Vagina (tissue), 2 donors: ENCODE data around the gene CDON. TPM values are rescaled to one million over a fixed set of nuclear protein-coding genes. Genes with fewer than 3 reads are reported as not detected.

Source experiments
- DNase-seq, 2 donors: peaks; one replicate each; pipeline ENCODE4 v3.0.0-alpha.2; 2017; ENCODE audit errors: extremely low spot score in 2 of 2
- H3K27ac ChIP-seq: fragments of 200-600 bp; sonication (generic); one replicate; pipeline ENCODE4 v1.5.1; 2019
- H3K27me3 ChIP-seq: fragments of 200-600 bp; sonication (generic); one replicate; pipeline ENCODE4 v1.5.1; 2019
- H3K36me3 ChIP-seq, 2 donors: fragments of 200-600 bp; sonication (generic); one replicate each; pipeline ENCODE4 v1.5.1; 2017 to 2019
- H3K4me1 ChIP-seq: fragments of 200-600 bp; sonication (generic); one replicate; pipeline ENCODE4 v1.5.1; 2019
- H3K4me3 ChIP-seq, 2 donors: fragments of 200-600 bp; sonication (generic); 1 replicate in 1 of 2; 2 replicates in 1 of 2; pipeline ENCODE4 v1.5.1; 2016 to 2019
- H3K9me3 ChIP-seq: fragments of 200-600 bp; sonication (generic); one replicate; pipeline ENCODE4 v1.5.1; 2019
- POLR2A ChIP-seq, 2 donors: fragments of 450-650 bp; IDR thresholded peaks; one replicate each; pipeline ENCODE4 v1.6.1; 2017; ENCODE audit warnings: antibody characterized with exemption in 2 of 2, mild to moderate bottlenecking in 2 of 2, moderate library complexity in 2 of 2
- POLR2AphosphoS5 ChIP-seq, 2 donors: sonication (generic); formaldehyde crosslinking; IDR thresholded peaks; one replicate each; pipeline ENCODE4 v1.9.0; 2017; ENCODE audit warnings: antibody characterized with exemption in 2 of 2, mild to moderate bottlenecking in 2 of 2, low read depth in 1 of 2; ENCODE audit not compliant: insufficient read depth in 1 of 2
- intact Hi-C: fragments of 100-400 bp; cut with DNase I; formaldehyde crosslinking; loops from one replicate; pipeline ENCODE4 v1.15.1; 2023
- total RNA-seq: library from RNA; depleted of rRNA; stranded (reverse); fragments of >200 nt; gene quantifications from one replicate; pipeline ENCODE4 v1.2.3, GENCODE V29; 2016
- TF ChIP-seq, protein P1 (sequence below), 3 experiments: fragments of 450-650 bp in 2 of 3; fragments of 200-600 bp in 1 of 3; sonication (generic) in 1 of 3; IDR thresholded peaks; one replicate each; pipeline ENCODE4 v1.5.1; 2017 to 2019; ENCODE audit warnings: antibody characterized with exemption in 3 of 3, mild to moderate bottlenecking in 2 of 3, moderate library complexity in 2 of 3

CDON gene
- total RNA-seq, 1 donor from 2014 or later = 9.8 TPM

DNA sequence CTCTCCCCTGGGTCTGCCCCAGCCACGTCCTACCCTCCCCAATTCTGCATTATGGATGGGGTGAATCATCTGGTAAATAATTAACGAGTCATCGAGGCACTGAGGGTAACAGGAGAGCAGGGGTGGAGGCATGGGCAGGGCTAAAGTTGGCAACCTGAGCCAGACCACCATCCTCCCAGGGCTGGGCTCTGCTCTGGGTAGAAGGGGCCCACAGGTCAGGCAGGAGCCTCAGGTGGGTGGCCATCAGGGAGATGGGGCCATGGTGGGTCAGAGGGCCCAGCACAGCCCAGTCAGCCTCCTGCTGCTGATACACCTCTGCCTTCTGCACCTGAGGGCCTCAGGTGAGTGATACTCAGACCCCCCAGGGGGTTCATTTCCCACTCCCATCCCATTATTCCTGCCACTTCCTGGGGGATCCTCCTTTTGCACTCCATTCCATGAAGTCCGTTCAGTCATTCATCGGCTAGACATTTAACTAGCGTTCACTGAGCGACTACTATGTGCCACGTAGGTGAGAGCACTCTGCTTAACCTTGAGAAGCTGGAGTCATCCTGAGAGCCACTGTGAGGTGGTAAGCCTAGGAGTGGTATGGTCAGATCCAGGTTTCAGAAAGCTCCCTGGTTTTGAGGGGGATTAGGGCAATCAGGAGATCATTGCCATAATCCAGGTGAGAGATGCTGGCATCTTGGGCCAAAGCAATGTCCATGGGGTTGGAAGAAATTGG lies 116.7 kb downstream of the CDON start, which contains the start of gene VSIG10L2:
VSIG10L2 (plus strand) TSS at position 248 of the 724 bp plus-strand sequence; CDS start at position 260, 12 bp downstream.
- intact Hi-C loops = no loop called here
- TF ChIP-seq POLR2AphosphoS5 (IDR thresholded peaks at IDR 0.05; ENCODE audit: insufficient read depth in 1 of 2, low read depth in 1 of 2) (no peak), POLR2A (IDR thresholded peaks at IDR 0.05) (no peak)
- TF ChIP-seq, protein P1, sequence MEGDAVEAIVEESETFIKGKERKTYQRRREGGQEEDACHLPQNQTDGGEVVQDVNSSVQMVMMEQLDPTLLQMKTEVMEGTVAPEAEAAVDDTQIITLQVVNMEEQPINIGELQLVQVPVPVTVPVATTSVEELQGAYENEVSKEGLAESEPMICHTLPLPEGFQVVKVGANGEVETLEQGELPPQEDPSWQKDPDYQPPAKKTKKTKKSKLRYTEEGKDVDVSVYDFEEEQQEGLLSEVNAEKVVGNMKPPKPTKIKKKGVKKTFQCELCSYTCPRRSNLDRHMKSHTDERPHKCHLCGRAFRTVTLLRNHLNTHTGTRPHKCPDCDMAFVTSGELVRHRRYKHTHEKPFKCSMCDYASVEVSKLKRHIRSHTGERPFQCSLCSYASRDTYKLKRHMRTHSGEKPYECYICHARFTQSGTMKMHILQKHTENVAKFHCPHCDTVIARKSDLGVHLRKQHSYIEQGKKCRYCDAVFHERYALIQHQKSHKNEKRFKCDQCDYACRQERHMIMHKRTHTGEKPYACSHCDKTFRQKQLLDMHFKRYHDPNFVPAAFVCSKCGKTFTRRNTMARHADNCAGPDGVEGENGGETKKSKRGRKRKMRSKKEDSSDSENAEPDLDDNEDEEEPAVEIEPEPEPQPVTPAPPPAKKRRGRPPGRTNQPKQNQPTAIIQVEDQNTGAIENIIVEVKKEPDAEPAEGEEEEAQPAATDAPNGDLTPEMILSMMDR (IDR thresholded peaks at IDR 0.05) = no peak
- Histone ChIP-seq H3K27me3 (no peaks in the 10 kb centered on the region), H3K4me1 (peaks cover 6% of the 10 kb centered on the region), H3K27ac (no peak within 1 kb of the TSS), H3K4me3 (no peak within 1 kb of the TSS), H3K9me3 (no peaks in the 10 kb centered on the region), H3K36me3 (no peaks in the 10 kb centered on the region)
- peak; percentile 56 to 77 for DNase-seq

DNA sequence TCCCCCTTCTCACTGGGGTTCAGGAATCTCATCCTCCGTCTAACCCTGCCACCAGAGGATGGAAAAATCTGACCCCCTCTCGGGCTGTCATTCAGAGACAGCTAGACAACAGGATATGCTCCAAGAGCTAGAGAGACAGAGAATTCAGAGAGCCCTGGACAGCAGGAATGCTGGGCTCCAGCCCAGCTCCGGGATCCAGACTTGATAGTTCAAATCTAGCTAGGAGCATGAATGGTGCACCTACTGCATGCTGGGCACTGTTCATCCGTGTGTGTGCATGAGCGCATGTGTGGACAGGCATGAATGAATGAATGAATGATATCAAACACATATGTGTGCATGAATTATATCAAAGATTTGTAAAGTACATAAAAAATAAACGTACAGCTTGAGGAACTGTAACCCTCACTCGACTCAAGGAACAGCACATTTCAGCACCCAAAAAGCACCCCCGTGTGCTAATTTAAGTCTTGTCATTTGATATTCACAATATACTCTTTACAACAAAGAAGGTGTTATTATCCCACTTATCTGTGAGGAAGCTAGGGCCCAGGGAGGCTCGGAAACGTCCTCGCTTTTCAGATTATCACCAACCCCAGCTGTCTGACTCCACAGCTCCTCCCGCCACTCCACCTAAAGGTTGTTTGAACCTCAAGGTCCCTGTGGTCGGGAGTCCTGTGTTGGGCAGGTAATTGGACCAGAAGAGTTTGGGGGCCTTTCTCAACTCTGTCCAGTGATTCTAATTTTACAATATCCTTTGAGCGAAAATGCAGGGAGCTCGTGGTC lies 117.5 kb downstream of the CDON start:
- no peak overlapping the region for H3K27ac ChIP-seq
- intact Hi-C loops = no loop called here
- H3K4me1 ChIP-seq = no peaks in the 10 kb centered on the region

DNA sequence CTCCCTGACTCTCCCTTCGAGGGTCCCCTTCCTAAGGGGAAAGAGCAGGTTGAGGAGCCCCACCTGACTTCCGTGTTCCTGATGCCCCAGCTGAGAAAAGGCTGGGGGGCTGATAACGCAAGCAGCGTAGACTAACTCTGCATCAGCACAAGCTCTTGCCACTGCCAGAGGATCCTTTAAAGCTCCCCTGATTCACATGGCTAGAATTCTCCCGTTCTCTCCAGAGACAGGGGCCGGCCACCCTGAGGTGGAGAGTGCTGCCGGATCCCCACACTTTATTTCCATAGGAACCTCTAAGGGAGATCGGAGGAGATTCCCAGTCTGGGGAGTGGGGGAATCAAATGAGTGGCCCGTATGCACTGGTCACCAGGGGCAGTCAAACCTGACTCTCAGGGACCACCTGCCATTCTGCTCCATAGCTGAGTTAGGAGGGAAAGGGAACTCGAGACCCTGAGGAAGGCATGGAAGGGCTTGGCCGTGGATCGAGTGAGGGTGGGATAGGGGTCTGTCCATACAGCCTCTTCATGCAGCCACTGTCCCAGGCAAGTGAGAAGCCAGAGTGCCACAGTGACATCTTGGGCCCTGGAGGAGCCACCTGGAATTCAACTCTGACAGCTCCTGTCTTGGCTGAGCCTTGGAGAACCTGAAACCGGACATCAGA lies 118.2 kb downstream of the CDON start:
- no peak for TF ChIP-seq POLR2A (IDR thresholded peaks at IDR 0.05)
- TF ChIP-seq POLR2AphosphoS5 (IDR thresholded peaks at IDR 0.05; ENCODE audit: insufficient read depth in 1 of 2, low read depth in 1 of 2) = no peak
- TF ChIP-seq, protein P1 (IDR thresholded peaks at IDR 0.05) = no peak
- H3K4me3 ChIP-seq = no peak overlapping the region
- no peaks in the 10 kb centered on the region for H3K9me3 ChIP-seq
- intact Hi-C loops = no loop called here
- no peaks in the 10 kb centered on the region for H3K27me3 ChIP-seq
- DNase-seq = peak; percentile 77 to 79
- H3K27ac ChIP-seq = no peak overlapping the region
- no peaks in the 10 kb centered on the region for H3K36me3 ChIP-seq
- H3K4me1 ChIP-seq = peaks cover 1% of the 10 kb centered on the region

More for the DNA sequence above, 117.5 kb downstream of the CDON start:
- Histone ChIP-seq H3K36me3 (no peaks in the 10 kb centered on the region), H3K9me3 (no peaks in the 10 kb centered on the region), H3K27me3 (no peaks in the 10 kb centered on the region), H3K4me3 (no peak overlapping the region)
- TF ChIP-seq POLR2A (IDR thresholded peaks at IDR 0.05) (no peak), POLR2AphosphoS5 (IDR thresholded peaks at IDR 0.05; ENCODE audit: insufficient read depth in 1 of 2, low read depth in 1 of 2) (no peak)
- TF ChIP-seq, protein P1 (IDR thresholded peaks at IDR 0.05) = no peak
- peak in 1 of 2 donors; percentile 56 for DNase-seq

DNA sequence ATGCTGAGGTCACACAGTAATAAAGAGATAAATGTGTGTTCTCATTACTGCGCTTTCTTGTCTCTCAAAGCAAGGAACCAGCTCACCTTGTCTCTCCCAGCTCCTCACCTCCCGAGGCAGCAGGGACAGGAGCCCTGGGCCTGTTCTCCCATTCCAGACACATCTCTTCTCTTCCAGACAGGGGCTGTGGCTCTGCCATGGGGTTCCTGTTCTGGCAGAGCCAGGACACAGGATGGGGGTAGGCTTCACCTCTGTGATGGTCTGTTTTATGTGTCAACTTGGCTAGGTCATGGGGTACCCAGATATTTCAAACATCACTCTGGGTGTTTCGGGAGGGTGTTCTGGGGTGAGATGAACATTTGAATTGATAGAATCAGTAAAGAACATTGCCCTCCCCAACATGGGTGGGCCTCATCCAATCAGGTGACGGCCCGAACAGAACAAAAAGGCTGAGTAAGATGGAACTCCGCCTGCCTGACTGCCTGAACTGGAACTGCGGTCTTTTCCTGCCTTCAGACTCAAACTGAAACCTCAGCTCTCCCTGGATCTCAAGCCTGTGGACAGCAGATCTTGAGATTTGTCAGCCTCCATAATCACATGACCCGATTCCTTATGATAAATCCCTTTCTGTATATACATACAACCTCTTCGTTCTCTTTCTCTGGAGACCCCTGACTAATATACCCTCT lies 118.9 kb downstream of the CDON start:
- intact Hi-C loops = no loop called here
- H3K9me3 ChIP-seq = no peaks in the 10 kb centered on the region
- peak; percentile 69 to 79 for DNase-seq
- H3K4me1 ChIP-seq = peaks cover 8% of the 10 kb centered on the region
- no peak overlapping the region for H3K27ac ChIP-seq
- no peaks in the 10 kb centered on the region for H3K27me3 ChIP-seq
- H3K4me3 ChIP-seq = no peak overlapping the region
- no peak for TF ChIP-seq POLR2AphosphoS5 (IDR thresholded peaks at IDR 0.05; ENCODE audit: insufficient read depth in 1 of 2, low read depth in 1 of 2)
- TF ChIP-seq, protein P1 (IDR thresholded peaks at IDR 0.05) = no peak
- TF ChIP-seq POLR2A (IDR thresholded peaks at IDR 0.05) = no peak
- no peaks in the 10 kb centered on the region for H3K36me3 ChIP-seq
